DOHH2 (cell line): ENCODE measurements around the gene HSD17B14.

Experiments used
- CTCF ChIP-seq: fragments of 200-600 bp; sonication (generic); IDR thresholded peaks from one replicate; pipeline ENCODE4 v1.5.1; 2014; ENCODE audit warnings: antibody characterized with exemption, mild to moderate bottlenecking, low read depth, low read length; ENCODE audit not compliant: poor library complexity, severe bottlenecking
- EZH2phosphoT487 ChIP-seq: fragments of 200-600 bp; sonication (generic); IDR thresholded peaks from 2 replicates; pipeline ENCODE4 v1.6.1; 2017; ENCODE audit warnings: borderline replicate concordance, mild to moderate bottlenecking, antibody characterized with exemption, low read length, moderate library complexity, mixed read lengths

GRCh38 chr19:48837051-48837524 lies 797 bp upstream of the HSD17B14 start:
- TF ChIP-seq CTCF = no peak
- TF ChIP-seq EZH2phosphoT487 = no peak
